Measurements from ENCODE around the gene GPR108.

GRCh38 chr19:6716610-6716970, 20.8 kb downstream of the GPR108 start:
- TF ChIP-seq CTCF (IDR thresholded peaks at IDR 0.05; ENCODE audit: control extremely low read depth in 1 of 3, insufficient read depth in 1 of 3, low read depth in 1 of 3, low read length in 3 of 3): no peak
- no peak for TF ChIP-seq CEBPB (IDR thresholded peaks at IDR 0.05; ENCODE audit: low read depth, low read length)
